SK-N-SH (cell line): ENCODE results near the gene INS.

Experiments
- CTCF ChIP-seq: fragments of 200-600 bp; sonication (generic); IDR thresholded peaks from 2 replicates; pipeline ENCODE4 v1.6.1; 2017; ENCODE audit warnings: antibody characterized with exemption, mild to moderate bottlenecking, moderate library complexity
- GABPA ChIP-seq: IDR thresholded peaks from 2 replicates; pipeline ENCODE4 v1.4.0; 2012; ENCODE audit warnings: low read depth, mild to moderate bottlenecking
- MAX ChIP-seq: IDR thresholded peaks from 2 replicates; pipeline ENCODE4 v1.4.0; 2012; ENCODE audit warnings: low read depth
- MEF2A ChIP-seq: IDR thresholded peaks from 2 replicates; pipeline ENCODE4 v1.4.0; 2012; ENCODE audit warnings: low read depth, borderline replicate concordance
- NRF1 ChIP-seq: IDR thresholded peaks from 2 replicates; pipeline ENCODE4 v1.6.1; 2012; ENCODE audit warnings: low read depth, mild to moderate bottlenecking, low read length
- RAD21 ChIP-seq: IDR thresholded peaks from 2 replicates; pipeline ENCODE4 v1.6.1; 2012; ENCODE audit warnings: mild to moderate bottlenecking, low read length
- REST ChIP-seq: IDR thresholded peaks from 2 replicates; pipeline ENCODE4 v1.6.1; 2012; ENCODE audit warnings: mild to moderate bottlenecking, low read depth, low read length, moderate library complexity
- RFX5 ChIP-seq: IDR thresholded peaks from 2 replicates; pipeline ENCODE4 v1.6.1; 2012; ENCODE audit warnings: mild to moderate bottlenecking, improper control_type of control experiment, low read length
- SMC3 ChIP-seq: IDR thresholded peaks from 2 replicates; pipeline ENCODE4 v1.6.1; 2012; ENCODE audit warnings: low read depth, low read length, improper control_type of control experiment
- TAF1 ChIP-seq: IDR thresholded peaks from 2 replicates; pipeline ENCODE4 v1.6.1; 2012; ENCODE audit warnings: low read depth, mild to moderate bottlenecking, low read length, moderate library complexity, borderline replicate concordance
- TEAD4 ChIP-seq: IDR thresholded peaks from 2 replicates; pipeline ENCODE4 v1.4.0; 2012; ENCODE audit warnings: mild to moderate bottlenecking, borderline replicate concordance; ENCODE audit not compliant: insufficient read depth
- USF2 ChIP-seq: fragments of 150-350 bp; IDR thresholded peaks from 2 replicates; pipeline ENCODE4 v1.6.1; 2017; ENCODE audit warnings: antibody characterized with exemption, low read length, low read depth, borderline replicate concordance
- YY1 ChIP-seq: IDR thresholded peaks from 2 replicates; pipeline ENCODE4 v1.4.0; 2012; ENCODE audit warnings: low read depth, mild to moderate bottlenecking
- ZBTB33 ChIP-seq: IDR thresholded peaks from 2 replicates; pipeline ENCODE4 v1.4.0; 2012; ENCODE audit warnings: low read depth, borderline replicate concordance

GRCh38 chr11:2114430-2115241 is 46.4 kb downstream of the INS start:
- TF ChIP-seq RFX5, result no peak
- TF ChIP-seq CTCF, result no peak
- no peak for TF ChIP-seq USF2
- TF ChIP-seq SMC3, result no peak
- no peak for TF ChIP-seq ZBTB33
- no peak for TF ChIP-seq MEF2A
- no peak for TF ChIP-seq REST
- TF ChIP-seq NRF1, result no peak
- no peak for TF ChIP-seq RAD21
- TF ChIP-seq MAX, result no peak
- TF ChIP-seq GABPA, result no peak
- TF ChIP-seq YY1, result no peak
- TF ChIP-seq TEAD4, result no peak
- TF ChIP-seq TAF1, result no peak
